ENCODE results near the gene RHOT2. TPM values are rescaled to one million over a fixed set of nuclear protein-coding genes. Genes with fewer than 3 reads are reported as not detected.

The RHOT2 gene
- total and polyA plus RNA-seq, 9 of the 15 experiments (the other 6 are each of a cell fraction or from before 2014, with no cell fraction given), result 5.0 to 373 (median 112) TPM

GRCh38 chr16:681746-682427 is 14.0 kb downstream of the RHOT2 start (continued):
- no peak for TF ChIP-seq ZNF318 (IDR thresholded peaks at IDR 0.05; ENCODE audit: borderline replicate concordance in 1 of 2, low read depth in 1 of 2)
- no peak for TF ChIP-seq BCLAF1 (IDR thresholded peaks at IDR 0.05; ENCODE audit: borderline replicate concordance in 1 of 2, control insufficient read depth in 1 of 2, low read depth in 2 of 2, low read length in 1 of 2)
- TF ChIP-seq DACH1 (IDR thresholded peaks at IDR 0.05; ENCODE audit: partially characterized antibody), result peak; percentile 26
- no peak for TF ChIP-seq PTRF (tag; IDR thresholded peaks at IDR 0.05)
- TF ChIP-seq GTF2B (IDR thresholded peaks at IDR 0.05; ENCODE audit: extremely low read depth, insufficient read length), result no peak
- TF ChIP-seq CCAR2 (IDR thresholded peaks at IDR 0.05; ENCODE audit: low read depth, low read length), result no peak
- TF ChIP-seq BRD9 (IDR thresholded peaks at IDR 0.05; ENCODE audit: low read depth, partially characterized antibody), result no peak
- TF ChIP-seq ZHX1 (conservative IDR thresholded peaks at IDR 0.05; ENCODE audit: low read length), result no peak
- no peak for TF ChIP-seq ZNF77 (CRISPR knock-in tag; IDR thresholded peaks at IDR 0.05)
- TF ChIP-seq HDAC3 (IDR thresholded peaks at IDR 0.05; ENCODE audit: borderline replicate concordance, partially characterized antibody), result no peak
- TF ChIP-seq ZNF780A (CRISPR knock-in tag; IDR thresholded peaks at IDR 0.05), result no peak
- TF ChIP-seq ZFX (CRISPR knock-in tag; IDR thresholded peaks at IDR 0.05), result peak; percentile 72

Measured in K562 (cell line).